ENCODE measurements around the gene GET4. TPM values are rescaled to one million over a fixed set of nuclear protein-coding genes. Genes with fewer than 3 reads are reported as not detected.

GET4 gene
- total and polyA plus RNA-seq, 4 donors = 19.5 to 34.7 (median 27.3) TPM

GRCh38 chr7:855686-856369 lies 20.5 kb upstream of the GET4 start:
- no peak for DNase-seq (ENCODE audit: low spot score)
- peaks cover 7 to 32% (median 19%) of the 10 kb centered on the region in 4 donors for H3K4me1 ChIP-seq (ENCODE audit: control insufficient read depth in 4 of 4, insufficient read depth in 4 of 4, low read length in 3 of 4)
- H3K4me3 ChIP-seq (ENCODE audit: low read depth in 1 of 3, low read length in 3 of 3) = no peak overlapping the region
- no peaks in the 10 kb centered on the region for H3K27me3 ChIP-seq (ENCODE audit: control insufficient read depth in 4 of 4, insufficient read depth in 4 of 4, low read length in 3 of 4)
- TF ChIP-seq CTCF (IDR thresholded peaks at IDR 0.05; ENCODE audit: low read depth, low read length, missing input control) (no peak), HNF4A (conservative IDR thresholded peaks at IDR 0.05) (peak; percentile 85 to 90), EGR1 (IDR thresholded peaks at IDR 0.05; ENCODE audit: low read depth in 2 of 2) (no peak), REST (IDR thresholded peaks at IDR 0.05) (peak; percentile 86), FOXA1 (IDR thresholded peaks at IDR 0.05) (no peak), GABPA (IDR thresholded peaks at IDR 0.05 in 1 of 2, conservative IDR thresholded peaks at IDR 0.05 in 1 of 2) (peak in 1 of 2 donors; percentile 15), SP1 (IDR thresholded peaks at IDR 0.05) (peak; percentile 77), YY1 (IDR thresholded peaks at IDR 0.05) (peak; percentile 70), HNF4G (IDR thresholded peaks at IDR 0.05) (peak; percentile 52), JUND (IDR thresholded peaks at IDR 0.05) (peak in 1 of 2 donors; percentile 55), NR2F2 (IDR thresholded peaks at IDR 0.05) (no peak), ZBTB33 (IDR thresholded peaks at IDR 0.05) (no peak), TAF1 (conservative IDR thresholded peaks at IDR 0.05) (no peak), RAD21 (IDR thresholded peaks at IDR 0.05) (peak; percentile 42 to 43), RXRA (IDR thresholded peaks at IDR 0.05) (peak; percentile 41 to 82), FOXA2 (IDR thresholded peaks at IDR 0.05) (peak; percentile 42)
- TF ChIP-seq, protein P1, sequence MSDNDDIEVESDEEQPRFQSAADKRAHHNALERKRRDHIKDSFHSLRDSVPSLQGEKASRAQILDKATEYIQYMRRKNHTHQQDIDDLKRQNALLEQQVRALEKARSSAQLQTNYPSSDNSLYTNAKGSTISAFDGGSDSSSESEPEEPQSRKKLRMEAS (IDR thresholded peaks at IDR 0.05) = no peak
- TF ChIP-seq, protein P2, sequence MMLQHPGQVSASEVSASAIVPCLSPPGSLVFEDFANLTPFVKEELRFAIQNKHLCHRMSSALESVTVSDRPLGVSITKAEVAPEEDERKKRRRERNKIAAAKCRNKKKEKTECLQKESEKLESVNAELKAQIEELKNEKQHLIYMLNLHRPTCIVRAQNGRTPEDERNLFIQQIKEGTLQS (IDR thresholded peaks at IDR 0.05) = no peak
- H3K9me3 ChIP-seq (ENCODE audit: control insufficient read depth in 4 of 4, low read length in 3 of 4) = no peaks in the 10 kb centered on the region
- H3K27ac ChIP-seq (ENCODE audit: low read depth in 1 of 2, low read length in 2 of 2) = peak overlapping the region; percentile 87 to 93
- peak overlapping the region; percentile 58 to 73 for H3K9ac ChIP-seq (ENCODE audit: low read depth in 1 of 2, low read length in 2 of 2)
- peaks cover 8 to 51% (median 34%) of the 10 kb centered on the region in 4 donors for H3K36me3 ChIP-seq (ENCODE audit: control insufficient read depth in 4 of 4, insufficient read depth in 3 of 4, low read depth in 1 of 4, low read length in 3 of 4)
- WGBS = 69% methylated on average over 29 of the region's 29 CpGs
